Gastrocnemius medialis (tissue), 4 donors: ENCODE data around the gene ZNF316. TPM values are rescaled to one million over a fixed set of nuclear protein-coding genes. Genes with fewer than 3 reads are reported as not detected.

ENCODE experiments used
- ATAC-seq, 2 donors: fragments of 150-250 bp; one replicate each; pipeline ENCODE4 v1.9.1; 2016
- DNase-seq, 2 donors: peaks; one replicate each; pipeline ENCODE4 v3.0.0-alpha.2; 2019
- H3K27ac ChIP-seq, 4 donors: fragments of 200-600 bp; sonication (generic); 1 replicate in 1 of 4; 2 replicates in 3 of 4; pipeline ENCODE4 v1.5.1; 2016 to 2018; ENCODE audit warnings: mild to moderate bottlenecking in 2 of 4, moderate library complexity in 1 of 4
- H3K27me3 ChIP-seq, 3 donors: fragments of 200-600 bp; sonication (generic) in 2 of 3; 1 replicate in 1 of 3; 2 replicates in 2 of 3; pipeline versions ENCODE4 v1.5.1 to v1.6.0; 2016 to 2019; ENCODE audit warnings: mild to moderate bottlenecking in 1 of 3, moderate library complexity in 1 of 3
- H3K36me3 ChIP-seq, 2 donors: fragments of 200-600 bp; sonication (generic) in 1 of 2; one replicate each; pipeline ENCODE4 v1.5.1; 2017 to 2018
- H3K4me1 ChIP-seq, 2 donors: fragments of 200-600 bp; sonication (generic) in 1 of 2; one replicate each; pipeline ENCODE4 v1.5.1; 2016 to 2017; ENCODE audit warnings: mild to moderate bottlenecking in 2 of 2
- H3K4me3 ChIP-seq, 4 donors: fragments of 200-600 bp; sonication (generic) in 3 of 4; 1 replicate in 1 of 4; 2 replicates in 3 of 4; pipeline ENCODE4 v1.5.1; 2016 to 2019; ENCODE audit warnings: mild to moderate bottlenecking in 2 of 4
- H3K9me3 ChIP-seq, 3 donors: fragments of 200-600 bp; sonication (generic) in 2 of 3; 1 replicate in 1 of 3; 2 replicates in 2 of 3; pipeline ENCODE4 v1.5.1; 2016 to 2019
- POLR2A ChIP-seq, 2 donors: fragments of 450-650 bp; IDR thresholded peaks; one replicate each; pipeline ENCODE4 v1.6.1; 2017; ENCODE audit warnings: antibody characterized with exemption in 2 of 2, mild to moderate bottlenecking in 2 of 2, moderate library complexity in 2 of 2
- in situ Hi-C, 4 donors: fragments of 200-750 bp; cut with MboI; loops; one replicate each; pipeline versions ENCODE4 v1.15.0 to v1.8.0; 2017; ENCODE audit warnings: low sequenced_read_pairs in 4 of 4
- intact Hi-C: fragments of 100-400 bp; cut with DNase I; formaldehyde crosslinking; loops from one replicate; pipeline ENCODE4 v1.15.1; 2023; ENCODE audit warnings: low total_unique reads
- total RNA-seq, 4 donors: library from RNA; depleted of rRNA; stranded (reverse); fragments of >200 nt; gene quantifications; one replicate each; pipeline versions ENCODE4 v1.1.0 to v1.2.3, GENCODE V29; 2016
- TF ChIP-seq, protein P1 (sequence below), 5 experiments: fragments of 450-650 bp in 3 of 5; fragments of 200-600 bp in 2 of 5; sonication (generic) in 2 of 5; IDR thresholded peaks in 4 of 5; conservative IDR thresholded peaks in 1 of 5; 1 replicate in 4 of 5; 2 replicates in 1 of 5; pipeline ENCODE4 v1.5.1; 2016 to 2019; ENCODE audit warnings: antibody characterized with exemption in 5 of 5, mild to moderate bottlenecking in 3 of 5, moderate library complexity in 3 of 5

Gene ZNF316
- total RNA-seq, 4 donors from 2014 or later, result 11.4 to 19.1 (median 18.1) TPM

DNA sequence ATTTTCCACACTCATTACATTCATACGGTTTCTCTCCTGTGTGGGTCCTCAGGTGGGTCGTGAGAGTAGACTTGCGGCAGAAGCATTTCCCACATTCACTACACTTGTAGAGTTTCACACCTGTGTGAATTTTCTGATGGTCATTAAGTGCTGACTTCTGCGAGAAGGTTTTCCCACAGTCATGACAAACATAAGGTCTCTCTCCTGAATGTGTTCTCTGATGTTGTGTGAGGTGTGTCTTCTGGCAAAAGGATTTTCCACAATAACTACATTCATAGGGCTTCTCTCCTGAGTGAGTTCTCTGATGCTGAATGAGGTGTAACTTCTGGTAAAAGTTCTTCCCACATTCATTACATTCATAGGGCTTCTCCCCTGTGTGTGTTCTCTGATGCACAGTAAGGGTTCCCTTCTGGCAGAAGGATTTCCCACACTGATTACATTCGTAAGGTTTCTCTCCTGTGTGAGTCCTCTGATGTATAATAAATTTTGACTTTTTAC lies 54.5 kb downstream of the ZNF316 start:
- Histone ChIP-seq H3K4me3 (peak overlapping the region in 1 of 4 donors; percentile 46), H3K27ac (no peak overlapping the region), H3K27me3 (no peaks in the 10 kb centered on the region), H3K36me3 (peaks cover 66 to 100% of the 10 kb centered on the region in 2 donors), H3K4me1 (no peaks in the 10 kb centered on the region), H3K9me3 (peaks cover 15 to 94% (median 65%) of the 10 kb centered on the region in 3 donors)
- in situ Hi-C loops, result no loop called here
- TF ChIP-seq POLR2A (IDR thresholded peaks at IDR 0.05), result no peak
- TF ChIP-seq, protein P1, sequence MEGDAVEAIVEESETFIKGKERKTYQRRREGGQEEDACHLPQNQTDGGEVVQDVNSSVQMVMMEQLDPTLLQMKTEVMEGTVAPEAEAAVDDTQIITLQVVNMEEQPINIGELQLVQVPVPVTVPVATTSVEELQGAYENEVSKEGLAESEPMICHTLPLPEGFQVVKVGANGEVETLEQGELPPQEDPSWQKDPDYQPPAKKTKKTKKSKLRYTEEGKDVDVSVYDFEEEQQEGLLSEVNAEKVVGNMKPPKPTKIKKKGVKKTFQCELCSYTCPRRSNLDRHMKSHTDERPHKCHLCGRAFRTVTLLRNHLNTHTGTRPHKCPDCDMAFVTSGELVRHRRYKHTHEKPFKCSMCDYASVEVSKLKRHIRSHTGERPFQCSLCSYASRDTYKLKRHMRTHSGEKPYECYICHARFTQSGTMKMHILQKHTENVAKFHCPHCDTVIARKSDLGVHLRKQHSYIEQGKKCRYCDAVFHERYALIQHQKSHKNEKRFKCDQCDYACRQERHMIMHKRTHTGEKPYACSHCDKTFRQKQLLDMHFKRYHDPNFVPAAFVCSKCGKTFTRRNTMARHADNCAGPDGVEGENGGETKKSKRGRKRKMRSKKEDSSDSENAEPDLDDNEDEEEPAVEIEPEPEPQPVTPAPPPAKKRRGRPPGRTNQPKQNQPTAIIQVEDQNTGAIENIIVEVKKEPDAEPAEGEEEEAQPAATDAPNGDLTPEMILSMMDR (IDR thresholded peaks at IDR 0.05 in 4 of 5, conservative IDR thresholded peaks at IDR 0.05 in 1 of 5), result no peak
- no peak for DNase-seq
- intact Hi-C loops, result no loop called here
- ATAC-seq, result no peak

DNA sequence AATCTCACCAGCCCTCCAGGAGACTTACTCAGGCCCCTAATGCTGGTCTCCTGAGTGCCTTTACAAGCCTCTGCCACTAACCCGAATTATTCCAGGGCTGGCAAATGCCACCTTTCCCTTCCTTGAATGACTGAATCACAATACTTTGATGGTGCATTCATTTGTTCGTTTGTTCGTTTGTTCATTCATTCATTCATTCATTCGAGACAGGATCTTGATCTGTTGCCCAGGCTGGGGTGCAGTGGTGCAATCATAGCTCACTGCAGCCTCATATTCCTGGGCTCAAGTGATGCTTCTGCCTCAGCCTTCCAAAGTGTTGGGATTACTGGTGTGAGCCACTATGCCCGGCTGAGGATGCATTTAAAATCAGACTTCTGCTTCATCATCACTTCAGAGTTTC lies 63.7 kb downstream of the ZNF316 start:
- Histone ChIP-seq H3K4me1 (peaks cover 15 to 22% of the 10 kb centered on the region in 2 donors), H3K27ac (no peak overlapping the region), H3K36me3 (peaks cover 14 to 71% of the 10 kb centered on the region in 2 donors), H3K4me3 (no peak overlapping the region), H3K27me3 (no peaks in the 10 kb centered on the region), H3K9me3 (peaks cover 0 to 16% (median 7%) of the 10 kb centered on the region in 3 donors)
- DNase-seq (no peak), ATAC-seq (no peak)
- intact Hi-C loops, result loop anchor here (10.0 kb wide), 2 partner anchors 126 to 1514 kb away; partner anchors contain the start of gene ZDHHC4
- TF ChIP-seq POLR2A (IDR thresholded peaks at IDR 0.05), result no peak
- TF ChIP-seq, protein P1 (IDR thresholded peaks at IDR 0.05 in 4 of 5, conservative IDR thresholded peaks at IDR 0.05 in 1 of 5), result no peak
- in situ Hi-C loops, result no loop called here

DNA sequence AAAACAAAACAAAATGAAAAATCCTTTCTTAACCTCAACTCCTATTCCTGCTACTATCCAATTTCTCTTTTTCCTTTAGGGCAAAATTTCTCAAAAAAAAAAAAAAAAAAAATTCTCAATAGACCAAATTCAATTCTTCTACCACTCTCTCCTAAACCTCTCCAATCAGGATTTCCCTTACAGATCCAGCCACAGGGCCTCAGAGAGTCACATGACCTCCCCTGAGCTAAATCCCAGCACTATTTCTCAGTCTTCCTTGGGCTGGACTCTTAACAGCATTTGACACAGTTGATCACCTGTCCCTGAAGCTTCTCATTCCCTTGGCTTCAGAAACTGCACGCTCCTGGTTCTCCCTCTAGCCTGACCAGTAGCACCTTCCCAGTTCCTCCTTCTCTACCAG lies 64.7 kb downstream of the ZNF316 start:
- in situ Hi-C loops, result no loop called here
- ATAC-seq (no peak), DNase-seq (no peak)
- no peak for TF ChIP-seq POLR2A (IDR thresholded peaks at IDR 0.05)
- TF ChIP-seq, protein P1 (IDR thresholded peaks at IDR 0.05 in 4 of 5, conservative IDR thresholded peaks at IDR 0.05 in 1 of 5), result no peak
- H3K27ac ChIP-seq, result no peak overlapping the region
- peaks cover 15 to 23% of the 10 kb centered on the region in 2 donors for H3K4me1 ChIP-seq
- no peaks in the 10 kb centered on the region for H3K27me3 ChIP-seq
- intact Hi-C loops, result loop anchor here (10.0 kb wide), 2 partner anchors 127 to 1513 kb away; partner anchors contain the start of gene ZDHHC4
- peaks cover 0 to 7% (median 0%) of the 10 kb centered on the region in 3 donors for H3K9me3 ChIP-seq
- H3K36me3 ChIP-seq, result peaks cover 6 to 60% of the 10 kb centered on the region in 2 donors
- H3K4me3 ChIP-seq, result no peak overlapping the region

Other genes with a start within 250 kb of the ZNF316 start
- 10 to 100 TPM; 11.7 to 24.0 (median 16.1) TPM for gene DAGLB, start 189.4 kb upstream of the ZNF316 start, total RNA-seq
- gene KDELR2, start 153.2 kb upstream of the ZNF316 start, total RNA-seq, result 10 to 100 TPM; 27.5 to 34.2 (median 31.8) TPM
- gene GRID2IP, start 85.9 kb upstream of the ZNF316 start, total RNA-seq, result under 1 TPM in 1 of 4 donors, not detected in 3; 0.13 TPM
- 10 to 100 TPM; 52.7 to 88.6 (median 70.5) TPM for gene ZDHHC4, start 59.9 kb upstream of the ZNF316 start, total RNA-seq
- 10 to 100 TPM; 20.1 to 30.4 (median 26.1) TPM for gene INTS15, start 47.3 kb upstream of the ZNF316 start, total RNA-seq
- 10 to 100 TPM in 3 of 4 donors, 1 to 10 TPM in 1; 9.5 to 21.6 (median 13.0) TPM for gene ZNF853, start 21.7 kb upstream of the ZNF316 start, total RNA-seq
- 1 to 10 TPM; 4.5 to 8.9 (median 5.3) TPM for gene ZNF12, start 69.6 kb downstream of the ZNF316 start, total RNA-seq
- 1 to 10 TPM in 2 of 4 donors, under 1 TPM in 2; 0.09 to 6.4 (median 1.1) TPM for gene RSPH10B2, start 116.8 kb downstream of the ZNF316 start, total RNA-seq
- 10 to 100 TPM in 2 of 4 donors, 1 to 10 TPM in 2; 7.6 to 23.3 (median 13.2) TPM for gene CCZ1B, start 189.0 kb downstream of the ZNF316 start, total RNA-seq